Keratinocyte (primary cell): ENCODE data around the gene LEKR1.
"Not testable (repeated sequence)": the region's sequence is repeated elsewhere in the genome, so short reads cannot be mapped to it uniquely, and the experiment has no call there.

ENCODE experiments used
- EZH2 ChIP-seq: IDR thresholded peaks from one replicate; pipeline ENCODE4 v1.6.1; 2012; ENCODE audit warnings: inconsistent platforms, mild to moderate bottlenecking, low read length, moderate library complexity
- TF ChIP-seq, protein P1 (sequence below), 3 experiments: IDR thresholded peaks in 1 of 3; conservative IDR thresholded peaks in 1 of 3; optimal IDR thresholded peaks in 1 of 3; 2 replicates in 2 of 3; 3 replicates in 1 of 3; pipeline versions ENCODE3 to v1.5.1; 2011; ENCODE audit warnings: low read length in 3 of 3, mild to moderate bottlenecking in 3 of 3, moderate library complexity in 2 of 3, control low read depth in 1 of 3, inconsistent platforms in 1 of 3; ENCODE audit not compliant: insufficient read depth in 2 of 3; ENCODE audit errors: extremely low read depth in 1 of 3

DNA sequence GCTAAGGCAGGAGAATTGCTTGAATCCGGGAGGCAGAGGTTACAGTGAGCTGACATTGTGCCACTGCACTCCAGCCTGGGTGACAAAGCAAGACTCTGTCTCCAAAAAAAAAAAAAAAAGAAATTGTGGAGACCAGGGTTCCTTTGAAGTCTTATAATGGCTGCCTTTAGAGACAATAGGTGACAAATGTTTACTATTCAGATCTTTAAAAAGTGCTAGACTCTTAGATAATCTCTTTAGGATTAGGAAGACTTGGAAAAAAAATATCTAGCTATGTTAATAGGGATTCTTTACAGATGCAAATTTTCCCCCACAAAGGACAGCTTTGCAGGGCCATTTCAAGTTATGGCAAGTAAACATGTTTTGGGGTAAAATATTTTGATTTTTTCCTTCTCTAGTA, 71.7 kb downstream of the LEKR1 start:
- TF ChIP-seq, protein P1, sequence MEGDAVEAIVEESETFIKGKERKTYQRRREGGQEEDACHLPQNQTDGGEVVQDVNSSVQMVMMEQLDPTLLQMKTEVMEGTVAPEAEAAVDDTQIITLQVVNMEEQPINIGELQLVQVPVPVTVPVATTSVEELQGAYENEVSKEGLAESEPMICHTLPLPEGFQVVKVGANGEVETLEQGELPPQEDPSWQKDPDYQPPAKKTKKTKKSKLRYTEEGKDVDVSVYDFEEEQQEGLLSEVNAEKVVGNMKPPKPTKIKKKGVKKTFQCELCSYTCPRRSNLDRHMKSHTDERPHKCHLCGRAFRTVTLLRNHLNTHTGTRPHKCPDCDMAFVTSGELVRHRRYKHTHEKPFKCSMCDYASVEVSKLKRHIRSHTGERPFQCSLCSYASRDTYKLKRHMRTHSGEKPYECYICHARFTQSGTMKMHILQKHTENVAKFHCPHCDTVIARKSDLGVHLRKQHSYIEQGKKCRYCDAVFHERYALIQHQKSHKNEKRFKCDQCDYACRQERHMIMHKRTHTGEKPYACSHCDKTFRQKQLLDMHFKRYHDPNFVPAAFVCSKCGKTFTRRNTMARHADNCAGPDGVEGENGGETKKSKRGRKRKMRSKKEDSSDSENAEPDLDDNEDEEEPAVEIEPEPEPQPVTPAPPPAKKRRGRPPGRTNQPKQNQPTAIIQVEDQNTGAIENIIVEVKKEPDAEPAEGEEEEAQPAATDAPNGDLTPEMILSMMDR (optimal IDR thresholded peaks at IDR 0.05 in 1 of 3, IDR thresholded peaks at IDR 0.05 in 1 of 3, conservative IDR thresholded peaks at IDR 0.05 in 1 of 3; ENCODE audit: extremely low read depth in 1 of 3, insufficient read depth in 2 of 3, low read length in 3 of 3), result not testable (repeated sequence)
- TF ChIP-seq EZH2, result not testable (repeated sequence)
